IMR-90 (cell line): ENCODE data around the gene KLHL29.

Source experiments
- CEBPB ChIP-seq: IDR thresholded peaks from 2 replicates; pipeline ENCODE4 v1.6.1; 2012; ENCODE audit warnings: low read depth, low read length, improper control_type of control experiment
- CTCF ChIP-seq: conservative IDR thresholded peaks from 2 replicates; pipeline ENCODE4 v1.5.1; 2012; ENCODE audit warnings: mild to moderate bottlenecking, low read depth, low read length, improper control_type of control experiment
- ELK1 ChIP-seq: fragments of 150-350 bp; IDR thresholded peaks from 2 replicates; pipeline ENCODE4 v1.6.1; 2016; ENCODE audit warnings: low read depth, mild to moderate bottlenecking, low read length, moderate library complexity, borderline replicate concordance
- FOS ChIP-seq: fragments of 150-350 bp; IDR thresholded peaks from 2 replicates; pipeline ENCODE4 v1.6.1; 2016; ENCODE audit warnings: low read depth, low read length
- MAZ ChIP-seq: IDR thresholded peaks from 2 replicates; pipeline ENCODE4 v1.6.1; 2012; ENCODE audit warnings: low read depth, mild to moderate bottlenecking, low read length, improper control_type of control experiment, moderate library complexity, borderline replicate concordance
- NFE2L2 ChIP-seq: fragments of 150-350 bp; IDR thresholded peaks from 2 replicates; pipeline ENCODE4 v1.6.1; 2016; ENCODE audit warnings: low read depth, mild to moderate bottlenecking, low read length
- POLR2A ChIP-seq: IDR thresholded peaks from 2 replicates; pipeline ENCODE4 v1.6.1; 2012; ENCODE audit warnings: mild to moderate bottlenecking, low read depth, low read length
- RAD21 ChIP-seq: IDR thresholded peaks from 2 replicates; pipeline ENCODE4 v1.6.1; 2012; ENCODE audit warnings: low read length, improper control_type of control experiment
- RFX5 ChIP-seq: IDR thresholded peaks from 2 replicates; pipeline ENCODE4 v1.8.0; 2012; ENCODE audit warnings: low read depth, mild to moderate bottlenecking, low read length, moderate library complexity

- no peak for TF ChIP-seq CTCF
- TF ChIP-seq ELK1 = no peak
- no peak for TF ChIP-seq MAZ
- no peak for TF ChIP-seq RAD21
- TF ChIP-seq CEBPB = no peak
- TF ChIP-seq POLR2A = no peak
- no peak for TF ChIP-seq RFX5
- TF ChIP-seq NFE2L2 = no peak
- TF ChIP-seq FOS = no peak
These were observed 285.2 kb downstream of the KLHL29 start for GRCh38 chr2:23670245-23670592.
